GM21737 (cell line): ENCODE measurements around the gene TBCD.
"Not testable (repeated sequence)": the region's sequence is repeated elsewhere in the genome, so short reads cannot be mapped to it uniquely, and the experiment has no call there.

Experiments used
- ATAC-seq: cut with Tn5 transposase; IDR thresholded peaks from one replicate; pipeline ENCODE4 v1.9.1; 2021; ENCODE audit warnings: mild to moderate bottlenecking, moderate library complexity; ENCODE audit not compliant: unreplicated experiment

The TBCD gene

DNA sequence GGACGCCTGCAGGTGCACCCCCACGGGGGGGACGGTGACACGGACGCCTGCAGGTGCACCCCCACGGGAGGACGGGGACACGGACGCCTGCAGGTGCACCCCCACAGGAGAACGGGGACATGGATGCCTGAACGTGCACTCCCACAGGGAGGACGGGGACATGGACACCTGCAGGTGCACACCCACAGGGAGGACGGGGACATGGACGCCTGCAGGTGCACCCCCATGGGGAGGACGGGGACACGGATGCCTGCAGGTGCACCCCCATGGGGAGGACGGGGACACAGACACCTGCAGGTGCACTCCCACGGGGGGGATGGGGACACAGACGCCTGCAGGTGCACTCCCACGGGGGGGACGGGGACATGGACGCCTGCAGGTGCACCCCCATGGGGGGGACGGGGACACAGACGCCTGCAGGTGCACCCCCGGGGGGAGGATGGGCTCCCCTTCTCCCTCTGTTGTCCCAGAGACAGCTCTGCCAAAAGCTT lies 213.0 kb downstream of the TBCD start:
- ATAC-seq: no peak

DNA sequence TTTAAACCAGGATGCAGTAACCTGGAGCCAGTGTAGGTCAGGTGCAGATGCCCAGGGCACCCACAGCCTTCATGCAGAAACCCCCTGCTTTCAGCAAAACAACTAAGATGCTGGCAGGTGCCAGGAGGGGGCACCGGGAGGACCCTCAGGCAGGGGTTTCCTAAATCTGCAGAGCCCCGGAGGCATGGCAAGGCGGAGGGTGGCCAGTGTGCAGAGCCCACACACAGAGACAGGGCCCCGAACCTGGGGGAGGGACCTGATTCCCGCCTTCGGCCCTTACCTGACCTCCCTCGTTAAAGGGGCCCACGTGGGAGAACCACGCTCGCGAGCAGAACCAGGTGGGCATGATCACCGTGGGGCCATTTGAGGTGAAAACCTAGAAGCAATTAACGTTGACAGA lies 213.5 kb downstream of the TBCD start:
- no peak for ATAC-seq

GRCh38 chr17:82966415-82966814 lies 214.6 kb downstream of the TBCD start:
- ATAC-seq: no peak

GRCh38 chr17:82967268-82968032 lies 215.6 kb downstream of the TBCD start:
- ATAC-seq: no peak

DNA sequence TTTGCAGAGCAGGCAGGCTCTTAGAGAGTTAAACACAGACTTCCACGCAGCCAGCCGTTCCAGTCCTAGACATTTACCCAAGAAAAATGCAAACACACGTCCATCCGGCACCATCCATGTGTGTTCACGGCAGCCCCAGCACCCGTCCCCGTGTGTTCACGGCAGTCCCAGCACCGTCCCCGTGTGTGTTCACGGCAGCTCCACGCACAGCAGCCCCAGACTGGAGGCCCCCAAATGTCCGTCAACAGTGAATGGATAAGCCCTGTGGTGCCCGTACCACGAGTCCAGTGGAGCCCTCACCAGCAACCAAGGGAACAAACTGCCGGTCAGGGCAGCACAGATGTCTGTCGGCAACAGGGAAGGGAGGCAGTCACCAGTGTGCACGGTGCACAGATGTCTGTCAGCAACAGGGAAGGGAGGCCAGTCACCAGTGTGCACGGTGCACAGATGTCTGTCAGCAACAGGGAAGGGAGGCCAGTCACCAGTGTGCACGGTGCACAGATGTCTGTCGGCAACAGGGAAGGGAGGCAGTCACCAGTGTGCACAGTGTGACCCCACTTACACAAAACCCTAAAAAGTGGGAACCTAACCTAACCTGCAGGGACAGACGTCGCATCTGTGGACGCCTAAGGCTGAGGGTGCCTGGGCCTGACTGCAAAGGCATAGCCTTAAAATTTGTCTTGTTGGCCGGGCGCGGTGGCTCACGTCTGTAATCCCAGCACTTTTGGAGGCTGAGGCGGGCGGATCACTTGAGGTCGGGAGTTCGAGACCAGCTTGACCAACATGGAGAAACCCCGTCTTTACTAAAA lies 216.4 kb downstream of the TBCD start:
- ATAC-seq: not testable (repeated sequence)

- no peak for ATAC-seq
Measured at GRCh38 chr17:82970067-82970466, 218.2 kb downstream of the TBCD start.

- no peak for ATAC-seq
Measured at GRCh38 chr17:82970818-82971590, 219.1 kb downstream of the TBCD start.

GRCh38 chr17:82972836-82973372 lies 221.0 kb downstream of the TBCD start:
- ATAC-seq: no peak

GRCh38 chr17:82973456-82974135 lies 221.7 kb downstream of the TBCD start:
- ATAC-seq: no peak

GRCh38 chr17:82974136-82974952 lies 222.5 kb downstream of the TBCD start:
- ATAC-seq: no peak

DNA sequence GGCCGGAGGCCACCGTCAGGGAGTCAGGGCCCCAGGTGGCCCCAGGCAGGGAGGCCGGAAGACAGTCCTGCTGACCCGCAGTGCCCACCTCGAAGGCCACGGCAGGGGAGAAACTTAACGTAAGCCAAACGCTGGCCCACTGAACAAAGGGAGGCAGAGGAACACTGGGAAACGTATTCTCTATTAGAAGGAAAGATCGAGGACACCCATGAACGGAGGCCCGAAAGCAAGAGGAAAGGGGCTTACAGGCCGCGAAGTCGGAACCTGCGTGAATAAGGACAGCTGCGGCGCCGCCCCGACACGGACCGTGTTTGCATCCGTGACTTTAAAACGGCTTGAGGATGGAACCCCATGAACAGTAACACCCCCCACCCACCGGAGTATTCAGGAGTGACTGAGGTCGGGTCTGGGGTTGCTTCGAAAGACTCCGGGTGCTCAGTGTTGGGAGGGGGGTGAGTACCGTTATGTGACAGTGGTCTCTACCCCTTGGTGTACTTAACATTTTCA lies 225.2 kb downstream of the TBCD start:
- no peak for ATAC-seq

DNA sequence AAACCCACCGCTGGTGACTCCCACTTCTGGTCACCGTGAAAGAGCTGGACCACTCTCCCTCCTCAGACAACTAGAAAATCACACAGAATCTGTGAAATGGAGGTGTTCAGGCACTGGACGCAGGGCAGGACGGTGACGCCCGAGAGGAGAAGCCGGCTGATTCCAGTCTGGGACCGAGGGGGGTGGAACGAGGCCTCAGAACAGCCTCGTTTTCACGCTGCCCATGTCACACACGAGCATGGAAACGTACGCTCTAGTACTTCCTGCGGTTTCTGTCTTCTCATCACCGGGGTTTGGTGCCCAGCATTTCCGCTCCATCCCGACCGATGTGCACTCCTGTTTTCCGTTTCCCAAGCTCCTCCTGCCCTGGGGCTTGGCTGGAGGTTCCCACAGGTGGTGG lies 225.7 kb downstream of the TBCD start:
- no peak for ATAC-seq

DNA sequence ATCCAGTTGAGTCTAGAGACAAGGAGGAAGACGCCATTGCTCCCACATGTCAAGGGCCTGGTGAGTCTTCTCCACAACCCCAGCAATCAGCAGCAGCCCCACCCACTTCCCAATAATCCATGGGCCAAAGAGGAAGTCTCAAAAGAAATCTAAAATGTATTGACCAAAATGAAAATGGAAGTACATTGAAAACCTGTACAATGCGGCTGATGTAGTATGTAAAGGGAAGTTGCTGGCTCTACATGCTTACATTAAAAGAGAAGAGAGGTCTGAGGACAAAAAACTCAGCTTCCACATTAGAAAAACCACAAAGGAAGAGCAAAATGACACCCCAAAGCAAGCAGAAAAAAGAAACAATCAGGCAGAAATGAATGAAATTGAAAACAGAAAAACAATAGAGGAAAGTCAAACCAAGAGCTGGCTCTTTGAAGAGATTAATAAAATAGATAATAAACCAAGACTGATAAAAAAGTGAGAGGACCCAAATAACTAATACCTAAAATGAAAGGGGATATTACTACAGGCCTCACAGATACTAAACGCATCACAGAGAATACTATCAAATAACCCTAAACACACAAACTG lies 227.0 kb downstream of the TBCD start:
- no peak for ATAC-seq

- ATAC-seq: no peak
Measured at GRCh38 chr17:82979718-82980117, 227.9 kb downstream of the TBCD start.

- ATAC-seq: no peak
Measured at GRCh38 chr17:82980632-82981031, 228.8 kb downstream of the TBCD start.

- ATAC-seq: no peak
Measured at GRCh38 chr17:82981141-82981730, 229.4 kb downstream of the TBCD start.

GRCh38 chr17:82983510-82984248 lies 231.8 kb downstream of the TBCD start:
- ATAC-seq: no peak

- ATAC-seq: not testable (repeated sequence)
Measured at GRCh38 chr17:82984249-82984617, 232.4 kb downstream of the TBCD start.
